SJSA1 (cell line): ENCODE data around the gene TAF4. TPM values are rescaled to one million over a fixed set of nuclear protein-coding genes. Genes with fewer than 3 reads are reported as not detected.
"Not testable (repeated sequence)": the region's sequence is repeated elsewhere in the genome, so short reads cannot be mapped to it uniquely, and the experiment has no call there.

Source experiments
- DNase-seq, 2 experiments: peaks; one replicate each; pipeline ENCODE4 v3.0.0-alpha.2; 2015 to 2020; ENCODE audit warnings: low spot score in 2 of 2, low read depth in 1 of 2
- H3K27ac ChIP-seq: fragments of 250-450 bp; sonication (Bioruptor Pico); 2 replicates; pipeline ENCODE4 v1.5.1; 2020; ENCODE audit warnings: mild to moderate bottlenecking, moderate library complexity
- H3K27me3 ChIP-seq: fragments of 250-450 bp; sonication (Bioruptor Pico); replicated peaks from 2 replicates; pipeline ENCODE4 v1.5.1; 2020; ENCODE audit warnings: mild to moderate bottlenecking, moderate library complexity
- H3K36me3 ChIP-seq: fragments of 250-450 bp; sonication (Bioruptor Pico); 2 replicates; pipeline ENCODE4 v1.5.1; 2020; ENCODE audit warnings: mild to moderate bottlenecking
- H3K4me1 ChIP-seq: fragments of 250-450 bp; sonication (Bioruptor Pico); replicated peaks from 2 replicates; pipeline ENCODE4 v1.6.1; 2021; ENCODE audit warnings: mild to moderate bottlenecking
- H3K4me3 ChIP-seq: fragments of 250-450 bp; sonication (Bioruptor Pico); 2 replicates; pipeline ENCODE4 v1.5.1; 2020; ENCODE audit warnings: mild to moderate bottlenecking
- H3K9me3 ChIP-seq: fragments of 250-450 bp; sonication (Bioruptor Pico); replicated peaks from 2 replicates; pipeline ENCODE4 v1.5.1; 2020; ENCODE audit warnings: mild to moderate bottlenecking
- total RNA-seq: library from RNA; depleted of rRNA; stranded (reverse); fragments of >200 nt; shearing (Covaris generic); gene quantifications from 2 replicates; pipeline ENCODE4 v1.2.3, GENCODE V29; 2014

The TAF4 gene
- total RNA-seq, 1 experiment from 2014 or later, result 7.1 TPM

DNA sequence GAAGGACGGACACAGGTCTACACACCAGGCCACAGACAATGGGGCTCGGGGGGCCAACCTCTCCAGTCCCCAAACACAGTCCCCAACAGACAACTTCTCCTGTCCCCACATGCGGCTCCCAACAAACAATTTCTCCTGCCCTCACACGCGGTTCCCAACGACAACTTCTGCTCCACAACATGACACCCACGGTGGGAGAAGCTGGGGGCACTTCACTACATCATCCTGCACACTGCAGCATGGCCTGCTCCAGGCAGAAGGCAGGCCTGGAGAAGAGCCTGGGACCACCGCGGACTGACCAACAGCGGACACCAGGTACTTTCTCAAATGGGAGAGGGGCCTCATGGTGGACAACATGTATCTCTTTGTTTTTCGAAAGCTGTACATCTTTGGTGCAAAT lies 6.7 kb downstream of the TAF4 start:
- Histone ChIP-seq H3K27ac (no peak overlapping the region), H3K4me3 (no peak overlapping the region), H3K4me1 (peaks cover 3% of the 10 kb centered on the region), H3K36me3 (peaks cover 10% of the 10 kb centered on the region), H3K9me3 (no peaks in the 10 kb centered on the region), H3K27me3 (no peaks in the 10 kb centered on the region)
- DNase-seq, result no peak

DNA sequence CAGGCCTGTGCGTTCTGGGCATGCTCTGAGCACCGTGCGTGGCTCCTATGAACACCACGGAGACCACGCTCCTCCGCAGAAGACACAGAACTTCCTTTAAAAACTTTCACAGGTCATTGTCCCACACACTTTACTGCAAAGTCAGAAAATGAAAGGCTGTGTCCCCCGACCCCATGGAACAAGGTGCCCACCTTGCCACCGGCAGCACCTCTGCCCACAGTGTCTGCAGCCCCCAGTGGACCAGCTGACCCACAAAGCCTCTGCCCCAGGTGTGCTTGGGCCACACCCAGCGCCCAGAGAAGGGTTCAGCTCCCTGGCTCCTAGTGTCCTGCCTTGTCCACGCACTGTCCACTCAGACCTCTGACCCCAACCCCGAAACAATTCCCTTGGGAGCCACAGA lies 8.7 kb downstream of the TAF4 start:
- Histone ChIP-seq H3K27me3 (no peaks in the 10 kb centered on the region), H3K27ac (no peak overlapping the region), H3K4me3 (no peak overlapping the region), H3K4me1 (no peaks in the 10 kb centered on the region), H3K36me3 (peaks cover 5% of the 10 kb centered on the region), H3K9me3 (no peaks in the 10 kb centered on the region)
- no peak for DNase-seq

DNA sequence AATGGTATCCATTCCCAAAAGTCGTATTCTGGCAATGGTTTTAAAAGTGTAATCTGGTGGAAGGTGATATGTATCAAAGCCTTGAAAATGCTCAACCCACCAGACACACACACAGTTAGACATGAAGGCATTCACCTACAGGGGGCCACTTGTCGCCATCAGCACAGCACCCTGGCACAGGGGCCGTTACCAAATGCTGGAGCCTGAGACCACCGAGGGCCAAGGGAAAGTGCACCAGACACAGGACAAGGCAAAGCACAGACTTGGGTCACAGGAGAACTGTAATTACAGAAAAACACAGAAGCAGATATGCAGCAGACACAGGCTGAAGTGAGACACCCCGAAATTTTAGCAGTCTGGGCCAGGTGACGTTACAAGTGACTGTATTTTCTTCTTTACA lies 9.3 kb downstream of the TAF4 start:
- DNase-seq, result no peak
- Histone ChIP-seq H3K4me1 (no peaks in the 10 kb centered on the region), H3K36me3 (peaks cover 1% of the 10 kb centered on the region), H3K27ac (no peak overlapping the region), H3K27me3 (no peaks in the 10 kb centered on the region), H3K9me3 (no peaks in the 10 kb centered on the region), H3K4me3 (no peak overlapping the region)

DNA sequence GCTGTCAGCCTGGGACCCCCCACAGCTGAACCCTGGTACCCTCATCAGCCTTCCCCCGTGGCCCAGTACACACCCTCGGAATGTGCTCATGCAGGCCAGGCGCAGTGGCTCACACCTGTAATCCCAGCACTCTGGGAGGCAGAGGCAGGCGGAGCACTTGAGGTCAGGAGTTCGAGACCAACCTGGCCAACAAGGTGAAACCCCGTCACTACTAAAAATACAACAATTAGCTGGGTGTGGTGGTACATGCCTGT lies 9.9 kb downstream of the TAF4 start:
- DNase-seq, H3K36me3 ChIP-seq, H3K4me1 ChIP-seq, H3K4me3 ChIP-seq, H3K9me3 ChIP-seq, H3K27me3 ChIP-seq, H3K27ac ChIP-seq: not testable (repeated sequence)

DNA sequence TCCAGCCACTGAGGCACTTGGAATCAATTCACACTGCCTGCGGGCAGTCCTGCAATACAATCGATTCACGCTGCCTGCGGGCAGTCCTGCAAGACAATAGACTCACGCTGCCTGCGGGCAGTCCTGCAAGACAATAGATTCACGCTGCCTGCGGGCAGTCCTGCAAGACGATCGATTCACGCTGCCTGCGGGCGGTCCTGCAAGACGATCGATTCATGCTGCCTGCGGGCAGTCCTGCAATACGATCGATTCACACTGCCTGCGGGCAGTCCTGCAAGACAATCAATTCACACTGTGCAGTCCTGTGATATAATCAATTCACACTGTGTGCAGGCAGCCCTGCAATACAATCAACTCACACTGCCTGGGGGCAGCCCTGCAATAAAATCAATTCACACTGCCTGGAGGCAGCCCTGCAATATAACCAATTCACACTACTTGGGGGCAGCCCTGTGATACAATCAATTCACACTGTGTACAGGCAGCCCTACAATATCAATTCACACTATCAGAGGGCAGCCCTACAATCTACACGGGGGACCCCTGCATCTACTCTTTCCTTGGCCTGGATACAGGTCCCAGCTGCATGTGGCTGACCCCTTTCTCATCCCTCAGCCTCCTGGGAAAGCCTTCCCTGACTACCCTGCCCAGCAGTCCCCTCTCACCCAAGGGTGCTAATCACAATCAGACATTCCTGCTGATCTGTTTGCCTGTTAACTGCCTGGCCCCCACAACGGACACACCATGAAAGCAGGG lies 10.4 kb downstream of the TAF4 start:
- Histone ChIP-seq H3K4me1 (no peaks in the 10 kb centered on the region), H3K36me3 (no peaks in the 10 kb centered on the region), H3K27me3 (no peaks in the 10 kb centered on the region), H3K27ac (no peak overlapping the region), H3K4me3 (no peak overlapping the region), H3K9me3 (no peaks in the 10 kb centered on the region)
- no peak for DNase-seq

DNA sequence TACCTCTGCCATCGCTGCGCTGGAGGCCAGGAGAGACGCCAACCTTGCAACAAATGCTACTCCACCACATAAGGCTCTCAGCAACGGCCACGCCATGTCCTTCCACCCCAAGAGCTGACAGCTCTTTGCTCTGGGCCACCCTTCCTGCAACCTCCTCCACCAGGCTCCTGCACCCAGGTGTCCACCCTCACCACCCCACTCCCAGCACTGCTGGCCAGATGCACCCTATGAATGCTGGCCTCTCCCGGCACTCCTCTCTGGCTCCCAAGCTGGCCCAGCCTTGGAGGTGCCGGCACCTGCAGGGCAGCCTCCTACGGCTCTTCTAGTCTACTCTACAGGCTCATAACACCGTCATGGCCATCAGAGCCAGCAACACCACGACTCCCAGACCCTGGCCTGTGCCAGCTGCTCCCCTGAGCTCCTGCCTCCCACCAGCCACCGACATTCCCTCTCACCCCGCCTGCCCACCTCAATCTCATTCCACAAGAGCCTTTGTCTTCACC lies 11.2 kb downstream of the TAF4 start:
- H3K4me1 ChIP-seq, result no peaks in the 10 kb centered on the region
- no peak overlapping the region for H3K4me3 ChIP-seq
- DNase-seq, result no peak

DNA sequence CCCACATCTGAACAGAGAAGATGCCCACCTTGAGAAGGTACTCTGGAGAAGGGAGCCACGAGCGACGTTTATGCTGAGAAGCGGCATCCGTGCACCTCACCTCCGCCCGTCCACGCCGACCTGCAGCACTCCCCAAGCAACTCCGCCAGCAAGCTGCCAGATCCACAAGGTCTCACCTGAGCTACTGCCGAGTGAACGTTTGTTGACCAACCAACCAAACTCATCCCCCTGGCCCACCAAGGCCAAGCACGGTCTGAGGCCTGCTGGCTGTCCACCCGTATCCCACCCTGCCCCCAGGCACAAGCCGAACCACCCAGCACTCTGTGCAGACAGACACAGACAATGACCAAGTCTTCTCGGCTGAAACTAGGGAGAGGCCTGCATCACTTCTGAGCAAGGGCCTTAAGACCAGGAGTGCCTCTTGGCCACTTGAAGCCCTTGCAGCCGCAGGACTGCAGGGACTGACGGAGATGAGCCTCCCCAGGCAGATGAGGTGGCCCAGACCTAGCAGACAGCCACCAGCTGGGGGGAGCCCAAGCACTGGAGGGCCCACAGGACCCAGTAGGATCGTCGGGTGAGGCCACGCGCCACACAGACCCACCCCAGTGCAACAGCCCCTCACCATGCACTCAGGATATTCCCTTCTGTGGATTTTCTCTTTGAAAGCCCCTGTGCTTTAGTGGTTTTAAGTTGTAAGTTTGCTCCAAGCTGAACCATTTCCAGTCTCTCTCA lies 12.1 kb downstream of the TAF4 start:
- no peaks in the 10 kb centered on the region for H3K9me3 ChIP-seq
- no peak for DNase-seq
- no peaks in the 10 kb centered on the region for H3K36me3 ChIP-seq
- no peak overlapping the region for H3K27ac ChIP-seq
- no peaks in the 10 kb centered on the region for H3K27me3 ChIP-seq
- H3K4me3 ChIP-seq, result no peak overlapping the region
- no peaks in the 10 kb centered on the region for H3K4me1 ChIP-seq

More for the DNA sequence above, 11.2 kb downstream of the TAF4 start:
- H3K36me3 ChIP-seq, result no peaks in the 10 kb centered on the region
- no peaks in the 10 kb centered on the region for H3K27me3 ChIP-seq
- H3K9me3 ChIP-seq, result no peaks in the 10 kb centered on the region
- no peak overlapping the region for H3K27ac ChIP-seq

DNA sequence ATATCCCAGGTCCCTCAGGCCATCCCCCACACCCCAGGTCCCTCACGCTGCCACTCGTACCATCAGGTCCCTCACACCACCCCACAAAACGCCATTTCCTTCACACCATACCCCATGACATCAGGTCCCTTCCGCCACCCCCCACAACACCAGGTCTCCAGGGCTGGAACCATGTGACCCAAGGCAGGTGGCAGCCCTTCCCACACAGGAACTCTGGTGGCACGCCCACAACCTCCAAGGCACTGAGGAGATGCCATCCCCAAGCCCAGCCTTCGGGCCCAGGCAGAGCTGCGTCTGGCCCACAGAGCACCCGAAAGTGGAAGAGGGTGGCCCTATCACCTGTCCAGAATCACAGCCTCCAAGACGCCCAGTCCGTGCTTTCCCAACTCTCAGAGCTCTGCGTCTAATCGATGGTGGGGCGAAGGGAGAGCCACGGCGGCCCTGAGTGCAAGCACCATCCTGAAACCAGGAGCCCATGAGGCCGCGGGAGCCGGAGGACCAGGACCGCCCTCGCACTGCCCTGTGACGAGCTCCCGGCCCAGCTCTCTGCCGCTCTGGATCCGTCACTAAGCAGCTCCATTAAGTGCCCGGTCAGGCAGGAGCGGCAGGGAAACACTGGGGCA lies 12.7 kb downstream of the TAF4 start:
- Histone ChIP-seq H3K27ac (no peak overlapping the region), H3K27me3 (no peaks in the 10 kb centered on the region), H3K4me3 (no peak overlapping the region), H3K36me3 (no peaks in the 10 kb centered on the region), H3K9me3 (no peaks in the 10 kb centered on the region), H3K4me1 (no peaks in the 10 kb centered on the region)
- no peak for DNase-seq

DNA sequence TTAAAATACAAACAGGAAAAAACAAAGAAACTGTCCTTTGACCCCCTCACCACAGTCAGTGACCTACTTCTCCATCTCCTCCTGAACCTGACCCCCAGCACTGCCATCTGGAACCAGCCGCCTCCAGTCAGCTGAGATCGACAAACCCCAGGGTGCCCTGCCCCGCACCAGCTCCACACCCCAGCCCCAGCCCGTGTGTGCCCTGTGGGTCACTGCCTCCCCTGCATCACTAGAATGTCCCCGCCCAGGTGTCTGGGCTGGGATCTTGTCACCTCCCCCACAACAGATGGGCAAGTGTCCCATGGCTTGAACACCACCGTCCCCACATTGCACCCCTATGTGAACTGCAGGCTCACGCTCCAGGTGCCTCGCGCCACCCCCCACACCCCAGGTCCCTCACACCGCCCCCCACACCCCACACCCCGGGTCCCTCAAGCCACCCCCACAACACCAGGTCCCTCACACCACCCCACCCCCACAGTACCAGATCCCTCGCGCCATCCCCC lies 13.3 kb downstream of the TAF4 start:
- no peak overlapping the region for H3K4me3 ChIP-seq
- no peaks in the 10 kb centered on the region for H3K36me3 ChIP-seq
- DNase-seq, result no peak
- no peaks in the 10 kb centered on the region for H3K27me3 ChIP-seq
- no peaks in the 10 kb centered on the region for H3K4me1 ChIP-seq
- no peak overlapping the region for H3K27ac ChIP-seq
- H3K9me3 ChIP-seq, result no peaks in the 10 kb centered on the region

DNA sequence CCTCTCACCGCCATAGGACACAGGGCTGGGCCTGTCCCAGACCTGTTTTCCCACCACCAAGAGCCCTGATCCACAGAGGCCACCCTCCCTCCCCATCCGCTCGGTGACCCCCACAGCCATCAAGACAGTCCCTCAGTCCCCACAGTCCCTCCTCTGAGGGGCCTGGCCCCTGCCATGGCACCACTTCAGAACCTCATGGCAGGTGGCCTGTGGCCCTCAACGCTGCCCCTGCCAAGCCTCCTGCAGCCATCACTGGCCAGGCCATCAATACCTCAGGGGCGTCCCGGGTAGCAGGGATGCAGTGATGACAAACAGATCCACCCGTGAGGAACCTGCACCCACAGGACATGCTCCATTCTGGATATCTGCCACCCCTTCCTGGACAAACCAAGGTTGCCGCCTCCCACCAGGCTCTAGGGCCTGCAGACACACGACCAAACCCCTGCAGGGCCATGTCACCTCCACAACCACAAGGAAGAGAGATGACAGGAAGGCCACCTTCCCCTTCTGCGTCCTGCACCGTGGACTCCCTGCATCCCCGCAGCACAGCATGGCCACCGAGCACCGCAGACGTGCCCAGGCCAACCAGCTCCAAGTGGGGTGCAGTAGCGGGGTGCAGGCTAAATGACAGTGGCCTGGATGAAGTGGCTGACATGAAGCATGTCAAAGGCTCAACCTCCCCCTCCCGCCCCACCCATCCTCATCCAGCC lies 14.0 kb downstream of the TAF4 start:
- Histone ChIP-seq H3K27ac (no peak overlapping the region), H3K27me3 (no peaks in the 10 kb centered on the region), H3K36me3 (no peaks in the 10 kb centered on the region), H3K9me3 (no peaks in the 10 kb centered on the region), H3K4me1 (no peaks in the 10 kb centered on the region), H3K4me3 (no peak overlapping the region)
- no peak for DNase-seq

DNA sequence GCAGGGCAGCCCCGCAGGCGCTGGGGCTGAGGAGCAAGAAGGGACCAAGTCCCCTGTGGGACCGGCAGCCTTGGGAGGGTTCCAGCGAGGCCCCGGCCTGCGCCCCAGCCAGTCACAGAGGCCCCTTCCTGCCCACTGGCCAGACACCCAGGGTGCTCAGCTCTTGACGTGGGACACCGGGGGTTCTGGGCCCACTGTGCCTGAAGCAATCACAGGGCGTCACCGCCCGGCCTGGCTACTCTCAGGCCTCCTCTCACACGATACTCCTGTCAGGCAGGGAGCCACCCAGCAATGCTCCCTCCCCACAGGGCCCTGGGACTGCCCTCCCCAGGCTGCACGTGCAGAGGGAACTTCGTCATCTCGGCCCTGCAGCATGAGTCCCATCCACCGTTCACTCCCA lies 14.5 kb downstream of the TAF4 start:
- no peak for DNase-seq
- H3K4me1 ChIP-seq, result no peaks in the 10 kb centered on the region
- H3K27ac ChIP-seq, result no peak overlapping the region
- H3K27me3 ChIP-seq, result no peaks in the 10 kb centered on the region
- H3K4me3 ChIP-seq, result no peak overlapping the region
- no peaks in the 10 kb centered on the region for H3K9me3 ChIP-seq
- H3K36me3 ChIP-seq, result no peaks in the 10 kb centered on the region

DNA sequence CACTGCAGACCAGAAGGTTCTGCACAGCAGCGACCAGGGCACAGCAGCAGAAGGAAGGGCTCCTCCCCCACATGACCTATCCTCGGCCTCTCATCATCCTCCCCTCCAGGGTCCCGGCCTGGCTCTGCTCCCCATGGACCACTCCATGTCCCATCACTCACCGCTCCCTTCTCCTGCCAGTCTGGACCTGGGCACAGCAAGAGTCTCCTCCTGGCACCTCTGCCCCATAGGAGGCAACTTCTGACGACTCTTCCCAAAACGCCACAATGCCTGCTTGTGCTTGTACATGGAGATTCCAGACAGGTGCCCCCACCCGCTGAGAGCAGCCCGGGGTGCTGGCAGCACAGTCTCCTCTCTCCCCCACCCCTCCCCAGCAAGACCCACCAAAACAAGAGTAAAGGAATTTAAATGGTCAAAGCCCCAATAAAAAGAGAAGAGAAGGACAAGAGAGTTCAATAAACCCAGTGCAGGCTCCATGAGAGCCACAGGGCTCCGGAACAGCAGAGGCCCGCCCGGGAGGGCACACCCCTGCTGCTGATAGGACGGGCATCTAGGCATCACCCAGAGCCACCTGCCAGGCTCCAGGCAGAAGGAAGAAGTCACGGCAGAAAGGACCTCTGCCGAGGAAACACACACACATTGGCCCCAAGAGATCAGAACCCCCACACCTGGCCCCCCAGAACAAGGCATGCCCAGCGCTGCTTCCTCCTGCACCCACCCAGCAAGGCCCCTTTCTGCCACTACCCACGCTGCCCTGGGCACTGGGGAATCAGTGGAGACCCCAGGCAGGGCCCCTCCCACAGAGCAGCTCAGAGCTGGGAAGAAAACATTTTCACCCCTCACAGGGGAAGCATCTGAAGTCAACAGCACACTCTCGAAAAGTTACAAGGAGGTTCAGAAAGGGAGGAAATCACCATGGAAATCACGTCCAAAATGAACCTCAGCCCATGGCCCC lies 15.2 kb downstream of the TAF4 start:
- Histone ChIP-seq H3K4me3 (no peak overlapping the region), H3K27me3 (no peaks in the 10 kb centered on the region), H3K27ac (no peak overlapping the region), H3K4me1 (no peaks in the 10 kb centered on the region), H3K9me3 (no peaks in the 10 kb centered on the region), H3K36me3 (no peaks in the 10 kb centered on the region)
- DNase-seq, result no peak
